Skeletal muscle cell (primary cell): ENCODE measurements around the gene TTC33.
A peak's percentile ranks its signal among the peaks of the same experiment; 100 is the strongest.

Experiments
- DNase-seq: peaks from one replicate; pipeline ENCODE4 v3.0.0-alpha.2; 2010; ENCODE audit warnings: low read depth
- H3K4me3 ChIP-seq: 2 replicates; pipeline ENCODE4 v1.5.1; 2011; ENCODE audit warnings: low read depth, mild to moderate bottlenecking, control low read depth, low read length, moderate library complexity

TTC33 gene

GRCh38 chr5:40626801-40627200 lies 129.0 kb downstream of the TTC33 start:
- H3K4me3 ChIP-seq, result no peak overlapping the region
- DNase-seq, result no peak

GRCh38 chr5:40623480-40624420 lies 132.0 kb downstream of the TTC33 start:
- no peak overlapping the region for H3K4me3 ChIP-seq
- no peak for DNase-seq

- no peak for DNase-seq
Measured at GRCh38 chr5:40622463-40623252, 133.1 kb downstream of the TTC33 start.

GRCh38 chr5:40619421-40619820 lies 136.3 kb downstream of the TTC33 start:
- DNase-seq, result no peak
- H3K4me3 ChIP-seq, result no peak overlapping the region

More at GRCh38 chr5:40622463-40623252, 133.1 kb downstream of the TTC33 start:
- no peak overlapping the region for H3K4me3 ChIP-seq

GRCh38 chr5:40618926-40619325 lies 136.8 kb downstream of the TTC33 start:
- no peak overlapping the region for H3K4me3 ChIP-seq
- no peak for DNase-seq

GRCh38 chr5:40616781-40617180 lies 139.0 kb downstream of the TTC33 start:
- DNase-seq, result no peak
- no peak overlapping the region for H3K4me3 ChIP-seq

GRCh38 chr5:40615586-40616170 lies 140.1 kb downstream of the TTC33 start:
- DNase-seq, result no peak
- H3K4me3 ChIP-seq, result no peak overlapping the region

GRCh38 chr5:40614923-40615585 lies 140.7 kb downstream of the TTC33 start:
- DNase-seq, result no peak
- H3K4me3 ChIP-seq, result no peak overlapping the region

GRCh38 chr5:40614466-40614865 lies 141.3 kb downstream of the TTC33 start:
- no peak for DNase-seq
- no peak overlapping the region for H3K4me3 ChIP-seq

- no peak for DNase-seq
- no peak overlapping the region for H3K4me3 ChIP-seq
Measured at GRCh38 chr5:40607202-40607601, 148.6 kb downstream of the TTC33 start.

GRCh38 chr5:40606077-40606765 lies 149.5 kb downstream of the TTC33 start:
- H3K4me3 ChIP-seq, result no peak overlapping the region
- DNase-seq, result no peak

GRCh38 chr5:40605295-40605958 lies 150.3 kb downstream of the TTC33 start:
- H3K4me3 ChIP-seq, result no peak overlapping the region
- no peak for DNase-seq

GRCh38 chr5:40603378-40603777 lies 152.4 kb downstream of the TTC33 start:
- DNase-seq, result no peak
- H3K4me3 ChIP-seq, result no peak overlapping the region

- DNase-seq, result no peak
Measured at GRCh38 chr5:40601198-40601868, 154.4 kb downstream of the TTC33 start.

GRCh38 chr5:40600383-40600782 lies 155.4 kb downstream of the TTC33 start:
- DNase-seq, result no peak
- H3K4me3 ChIP-seq, result no peak overlapping the region

More at GRCh38 chr5:40601198-40601868, 154.4 kb downstream of the TTC33 start:
- H3K4me3 ChIP-seq, result no peak overlapping the region

- no peak for DNase-seq
- no peak overlapping the region for H3K4me3 ChIP-seq
Measured at GRCh38 chr5:40599676-40600075, 156.1 kb downstream of the TTC33 start.

GRCh38 chr5:40594811-40595210 lies 160.9 kb downstream of the TTC33 start:
- peak; percentile 48 for DNase-seq

More at GRCh38 chr5:40594811-40595210, 160.9 kb downstream of the TTC33 start:
- H3K4me3 ChIP-seq, result no peak overlapping the region
